NCI-H748 (cell line): Measurements from ENCODE around the gene BRMS1.
"Not testable (repeated sequence)": the region's sequence is repeated elsewhere in the genome, so short reads cannot be mapped to it uniquely, and the experiment has no call there.

Experiments used
- DNase-seq: peaks from one replicate; lab custom pipeline; 2025; ENCODE audit not compliant: unreplicated experiment; lab: John Stamatoyannopoulos, UW

Gene BRMS1

GRCh38 chr11:66326261-66327111, 18.4 kb downstream of the BRMS1 start:
- no peak for DNase-seq

GRCh38 chr11:66325263-66325671, 19.6 kb downstream of the BRMS1 start:
- DNase-seq, result no peak

- DNase-seq, result no peak
Measured at GRCh38 chr11:66324664-66325063, 20.2 kb downstream of the BRMS1 start.

GRCh38 chr11:66323684-66324083, 21.2 kb downstream of the BRMS1 start:
- no peak for DNase-seq

- no peak for DNase-seq
Measured at GRCh38 chr11:66322732-66323427, 22.0 kb downstream of the BRMS1 start.

GRCh38 chr11:66321606-66322005, 23.3 kb downstream of the BRMS1 start:
- DNase-seq, result no peak

- DNase-seq, result not testable (repeated sequence)
Measured at GRCh38 chr11:66320748-66321147, 24.2 kb downstream of the BRMS1 start.

GRCh38 chr11:66320289-66320688, 24.6 kb downstream of the BRMS1 start:
- not testable (repeated sequence) for DNase-seq

- DNase-seq, result no peak
Measured at GRCh38 chr11:66318600-66318970, 26.3 kb downstream of the BRMS1 start.

- no peak for DNase-seq
Measured at GRCh38 chr11:66317723-66318599, 26.9 kb downstream of the BRMS1 start.

GRCh38 chr11:66317322-66317722, 27.6 kb downstream of the BRMS1 start:
- no peak for DNase-seq

GRCh38 chr11:66316849-66317251, 28.1 kb downstream of the BRMS1 start, which contains the start of gene CD248:
CD248 (minus strand) TSS chr11:66317044; CDS start chr11:66317027, 17 bp downstream.
- no peak for DNase-seq

- DNase-seq, result no peak
Measured at GRCh38 chr11:66315921-66316811, 28.7 kb downstream of the BRMS1 start.

GRCh38 chr11:66315498-66315885, 29.4 kb downstream of the BRMS1 start:
- no peak for DNase-seq

GRCh38 chr11:66314561-66315497, 30.1 kb downstream of the BRMS1 start:
- DNase-seq, result no peak

GRCh38 chr11:66314186-66314501, 30.8 kb downstream of the BRMS1 start:
- DNase-seq, result no peak

GRCh38 chr11:66313321-66314185, 31.4 kb downstream of the BRMS1 start:
- no peak for DNase-seq

GRCh38 chr11:66312549-66313320, 32.2 kb downstream of the BRMS1 start:
- DNase-seq, result peak; percentile 97
